GM12801 (cell line): ENCODE data around the gene CSNK1G1.

Experiments
- TF ChIP-seq, protein P1 (sequence below): IDR thresholded peaks from one replicate; pipeline ENCODE4 v1.5.1; 2011; ENCODE audit warnings: control low read depth; ENCODE audit not compliant: insufficient read length; ENCODE audit errors: extremely low read depth

The CSNK1G1 gene

DNA sequence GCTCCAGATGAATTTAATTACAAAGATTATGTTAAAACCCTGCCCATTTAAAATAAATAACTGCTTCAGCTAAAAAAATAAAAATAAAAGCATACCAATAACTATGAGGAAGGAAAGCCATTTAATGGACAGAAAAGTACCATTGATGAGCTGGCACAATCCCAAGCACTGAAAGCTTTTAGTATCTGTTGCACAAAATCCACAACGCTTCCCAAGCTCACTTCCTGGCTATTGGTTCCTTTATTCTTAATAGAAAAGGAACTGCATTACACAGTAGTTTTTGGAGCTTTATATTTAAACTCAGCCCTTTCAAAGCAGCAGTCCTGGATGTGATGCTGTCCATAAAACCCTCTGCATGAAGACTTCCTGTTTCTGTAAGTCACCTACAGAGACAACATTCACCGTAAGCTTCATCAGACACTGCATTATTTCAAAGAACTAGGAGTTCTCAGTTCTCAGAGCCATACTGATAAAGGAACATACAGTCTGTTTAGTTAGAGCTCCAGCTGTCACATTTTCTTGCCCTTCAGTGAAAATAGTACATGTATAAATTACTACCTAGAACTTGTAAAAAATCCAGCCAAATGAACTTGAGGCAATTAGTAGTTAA lies 81.5 kb downstream of the CSNK1G1 start:
- TF ChIP-seq, protein P1, sequence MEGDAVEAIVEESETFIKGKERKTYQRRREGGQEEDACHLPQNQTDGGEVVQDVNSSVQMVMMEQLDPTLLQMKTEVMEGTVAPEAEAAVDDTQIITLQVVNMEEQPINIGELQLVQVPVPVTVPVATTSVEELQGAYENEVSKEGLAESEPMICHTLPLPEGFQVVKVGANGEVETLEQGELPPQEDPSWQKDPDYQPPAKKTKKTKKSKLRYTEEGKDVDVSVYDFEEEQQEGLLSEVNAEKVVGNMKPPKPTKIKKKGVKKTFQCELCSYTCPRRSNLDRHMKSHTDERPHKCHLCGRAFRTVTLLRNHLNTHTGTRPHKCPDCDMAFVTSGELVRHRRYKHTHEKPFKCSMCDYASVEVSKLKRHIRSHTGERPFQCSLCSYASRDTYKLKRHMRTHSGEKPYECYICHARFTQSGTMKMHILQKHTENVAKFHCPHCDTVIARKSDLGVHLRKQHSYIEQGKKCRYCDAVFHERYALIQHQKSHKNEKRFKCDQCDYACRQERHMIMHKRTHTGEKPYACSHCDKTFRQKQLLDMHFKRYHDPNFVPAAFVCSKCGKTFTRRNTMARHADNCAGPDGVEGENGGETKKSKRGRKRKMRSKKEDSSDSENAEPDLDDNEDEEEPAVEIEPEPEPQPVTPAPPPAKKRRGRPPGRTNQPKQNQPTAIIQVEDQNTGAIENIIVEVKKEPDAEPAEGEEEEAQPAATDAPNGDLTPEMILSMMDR, result no peak

DNA sequence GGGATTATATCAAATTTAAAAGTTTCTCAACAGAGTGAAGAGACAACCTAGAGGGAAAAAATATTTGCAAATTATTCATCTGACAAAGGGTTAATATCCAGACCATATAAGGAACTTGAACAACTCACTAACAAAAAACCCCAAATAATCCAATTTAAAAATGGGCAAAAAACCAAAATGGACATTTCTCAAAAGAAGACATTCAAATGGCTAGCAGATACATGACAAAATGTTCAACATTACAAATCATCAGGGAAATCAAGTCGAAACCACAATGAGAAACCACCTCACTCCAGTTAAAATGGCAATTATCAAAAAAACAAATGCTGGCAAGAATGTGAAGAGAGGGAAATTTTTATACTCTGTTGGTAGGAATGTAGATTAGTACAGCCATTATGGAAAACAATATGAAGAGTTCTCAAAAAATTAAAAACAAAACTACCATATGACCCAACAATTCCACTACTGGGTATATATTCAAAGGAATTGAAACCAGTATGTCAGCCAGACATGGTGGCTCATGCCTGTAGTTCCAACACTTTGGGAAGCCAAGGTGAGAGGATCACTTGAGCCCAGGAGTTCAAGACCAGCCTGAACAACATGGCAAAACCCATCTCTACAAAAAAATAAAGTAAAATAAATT lies 88.5 kb downstream of the CSNK1G1 start:
- TF ChIP-seq, protein P1, result no peak

DNA sequence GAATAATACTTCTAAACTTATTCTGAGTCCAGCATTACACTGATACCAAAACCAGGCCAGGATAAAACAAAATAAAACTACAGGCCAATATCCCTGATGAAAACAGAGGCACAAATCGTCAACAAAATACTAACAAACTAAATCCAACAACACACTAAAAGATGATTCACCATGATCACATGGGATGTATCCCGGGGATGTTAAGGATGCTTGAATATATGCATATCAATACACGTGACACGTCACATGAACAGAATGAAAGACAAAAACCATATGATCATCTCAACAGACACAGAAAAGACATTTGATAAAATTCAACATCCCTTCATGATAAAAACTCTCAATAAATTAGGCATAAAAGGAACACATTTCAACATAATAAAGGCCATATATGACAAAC lies 91.5 kb downstream of the CSNK1G1 start:
- TF ChIP-seq, protein P1, result no peak

DNA sequence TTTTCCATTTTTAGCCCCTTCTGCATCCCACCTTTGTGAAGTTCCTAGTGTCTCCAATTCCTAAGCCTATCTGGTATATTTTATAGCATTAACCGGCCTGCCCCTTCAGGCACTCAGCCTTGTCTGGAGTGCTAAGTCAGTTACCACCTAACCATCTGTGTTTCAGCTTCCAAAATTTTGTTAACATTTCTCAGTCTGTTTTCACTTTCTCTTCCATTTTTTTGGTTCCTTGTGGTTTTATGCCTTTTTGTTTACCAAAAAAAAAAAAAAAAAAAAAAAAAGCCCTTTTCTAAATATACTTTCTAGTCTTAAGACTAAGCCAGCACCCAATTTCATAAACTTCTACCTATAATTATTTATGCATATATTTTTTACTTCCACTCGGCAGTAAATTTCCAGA lies 92.4 kb downstream of the CSNK1G1 start:
- TF ChIP-seq, protein P1, result no peak

DNA sequence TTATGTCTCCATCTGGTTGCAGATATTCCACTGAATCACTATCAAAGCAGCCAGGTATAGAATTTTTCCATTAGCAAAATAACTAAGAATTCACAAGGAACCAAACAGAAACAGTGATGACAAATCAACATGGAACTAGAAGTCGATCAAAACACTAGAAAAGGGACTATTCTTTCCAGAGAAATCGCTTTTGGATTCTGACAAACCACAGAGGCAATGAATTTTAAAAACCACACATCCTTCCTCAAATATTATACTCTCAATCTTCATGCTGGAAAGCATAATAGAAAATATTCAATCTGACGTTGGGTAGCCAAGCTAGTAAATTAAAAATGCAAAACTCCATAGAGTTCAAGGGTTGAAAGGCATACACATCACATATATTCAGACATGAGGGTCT lies 99.9 kb downstream of the CSNK1G1 start:
- TF ChIP-seq, protein P1, result no peak

DNA sequence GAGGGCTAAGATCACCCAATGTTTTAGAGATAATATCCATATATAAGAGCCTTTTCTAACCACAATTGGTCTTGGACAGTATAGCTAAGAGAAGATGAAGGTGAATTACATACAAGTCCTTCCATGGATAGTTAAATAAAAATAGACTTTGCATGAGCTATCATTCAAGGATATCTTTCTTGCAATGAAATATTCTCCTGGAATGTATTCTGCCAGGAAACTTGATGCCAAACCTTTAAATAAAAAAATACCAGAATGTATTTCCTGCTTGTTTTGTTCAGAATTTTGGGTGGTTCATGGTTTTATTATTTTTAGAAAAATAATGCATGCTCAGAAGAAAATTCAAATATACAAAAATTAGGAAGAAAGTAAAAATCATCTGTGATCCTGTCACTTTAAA lies 104.3 kb downstream of the CSNK1G1 start:
- TF ChIP-seq, protein P1, result no peak

DNA sequence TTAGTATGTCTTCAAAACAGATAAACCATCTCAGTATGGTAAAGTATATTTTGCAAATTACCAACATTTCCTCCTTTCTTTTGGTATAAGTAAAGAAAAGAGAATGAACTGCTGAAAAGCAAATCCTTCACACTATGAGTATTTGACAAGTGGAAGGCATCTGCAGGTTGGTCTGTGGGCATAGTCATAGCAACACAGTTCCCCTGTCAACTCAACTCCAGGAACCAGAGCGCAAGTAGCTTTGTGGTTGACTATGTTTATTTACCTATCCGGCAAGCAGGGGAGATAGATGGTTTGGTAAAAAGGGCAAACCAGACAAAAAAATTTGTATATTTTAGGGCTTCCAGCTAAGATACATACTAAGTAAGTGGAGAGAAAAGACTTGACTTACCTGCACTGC lies 104.9 kb downstream of the CSNK1G1 start:
- TF ChIP-seq, protein P1, result no peak
